ENCODE results near the gene FSTL4.

FSTL4 gene

GRCh38 chr5:133234273-133234672 lies 378.1 kb downstream of the FSTL4 start:
- no peak overlapping the region for H3K4me3 ChIP-seq (replicated peaks; ENCODE audit: low read depth, low read length)
- TF ChIP-seq CTCF (IDR thresholded peaks at IDR 0.05; ENCODE audit: low read length, missing control alignments) = no peak
- no peak for DNase-seq (ENCODE audit: low read depth)

DNA sequence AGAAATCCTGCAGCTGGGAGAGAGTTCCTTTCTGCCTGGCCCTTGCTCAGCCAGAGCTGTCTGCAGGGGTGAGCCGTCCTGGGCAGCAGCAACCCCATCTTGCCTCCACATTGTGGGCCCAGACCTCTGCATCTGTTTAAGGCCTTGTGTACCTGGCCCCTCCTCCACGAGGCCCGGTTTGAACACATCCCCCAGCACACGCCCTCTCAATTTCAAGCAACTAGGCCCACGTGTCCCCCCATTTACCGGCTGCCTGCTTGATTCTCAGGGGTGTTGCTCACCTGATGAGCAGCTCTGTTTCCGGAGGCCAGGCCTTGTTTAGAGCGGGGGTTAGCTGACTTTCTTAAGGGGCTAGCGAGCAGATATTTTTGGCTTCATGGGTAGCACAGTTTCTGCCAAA lies 378.7 kb downstream of the FSTL4 start:
- TF ChIP-seq CTCF (IDR thresholded peaks at IDR 0.05; ENCODE audit: low read length, missing control alignments) = no peak
- H3K4me3 ChIP-seq (replicated peaks; ENCODE audit: low read depth, low read length) = no peak overlapping the region

GRCh38 chr5:133232911-133233310 lies 379.4 kb downstream of the FSTL4 start:
- H3K4me3 ChIP-seq (replicated peaks; ENCODE audit: low read depth, low read length) = no peak overlapping the region
- TF ChIP-seq CTCF (IDR thresholded peaks at IDR 0.05; ENCODE audit: low read length, missing control alignments) = no peak
- DNase-seq (ENCODE audit: low read depth) = no peak

More for the DNA sequence above, 378.7 kb downstream of the FSTL4 start:
- DNase-seq (ENCODE audit: low read depth) = no peak

GRCh38 chr5:133232435-133232834 lies 379.9 kb downstream of the FSTL4 start:
- TF ChIP-seq CTCF (IDR thresholded peaks at IDR 0.05; ENCODE audit: low read length, missing control alignments) = no peak
- DNase-seq (ENCODE audit: low read depth) = no peak
- H3K4me3 ChIP-seq (replicated peaks; ENCODE audit: low read depth, low read length) = no peak overlapping the region

GRCh38 chr5:133232011-133232410 lies 380.3 kb downstream of the FSTL4 start:
- no peak for DNase-seq (ENCODE audit: low read depth)
- TF ChIP-seq CTCF (IDR thresholded peaks at IDR 0.05; ENCODE audit: low read length, missing control alignments) = no peak
- H3K4me3 ChIP-seq (replicated peaks; ENCODE audit: low read depth, low read length) = no peak overlapping the region

DNA sequence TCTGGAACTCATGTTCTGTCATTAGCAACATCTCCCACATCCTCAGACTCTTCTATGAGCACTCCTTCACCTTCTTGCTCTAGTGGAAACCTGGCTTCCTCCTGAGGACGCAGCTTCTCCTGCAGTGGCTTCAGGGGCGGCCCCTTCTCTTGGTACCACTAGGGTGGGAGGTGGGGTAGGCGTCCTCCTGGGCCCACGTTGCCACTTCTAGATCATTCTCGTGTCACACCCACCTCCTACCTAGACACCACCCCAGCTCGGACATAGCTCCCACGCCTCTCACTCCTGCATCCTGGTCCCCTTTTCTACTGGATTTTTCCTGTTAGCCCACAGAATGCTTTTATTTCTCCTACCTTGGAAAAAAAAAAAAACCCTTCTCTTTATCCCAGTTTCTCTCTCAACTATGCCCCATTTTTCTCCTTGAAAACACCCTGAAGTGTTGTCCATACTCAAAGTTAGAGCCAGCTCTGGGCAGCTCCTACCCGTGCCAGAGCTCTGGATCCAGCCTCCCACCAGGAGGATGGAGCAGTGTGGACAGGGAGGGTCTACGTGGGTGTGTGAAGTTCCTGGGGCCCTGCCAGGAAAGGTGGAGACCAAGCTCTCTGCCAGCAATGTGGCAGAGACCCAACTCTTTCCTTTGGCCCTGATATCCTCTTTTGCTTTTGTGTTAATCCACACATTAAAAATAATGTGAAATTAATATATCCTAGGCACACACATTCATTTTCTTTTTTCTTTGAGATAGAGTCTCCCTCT lies 381.3 kb downstream of the FSTL4 start:
- DNase-seq (ENCODE audit: low read depth) = no peak

More for the DNA sequence above, 381.3 kb downstream of the FSTL4 start:
- H3K4me3 ChIP-seq (replicated peaks; ENCODE audit: low read depth, low read length) = no peak overlapping the region
- TF ChIP-seq CTCF (IDR thresholded peaks at IDR 0.05; ENCODE audit: low read length, missing control alignments) = no peak
